ENCODE measurements around the gene SOWAHA.

Gene SOWAHA

DNA sequence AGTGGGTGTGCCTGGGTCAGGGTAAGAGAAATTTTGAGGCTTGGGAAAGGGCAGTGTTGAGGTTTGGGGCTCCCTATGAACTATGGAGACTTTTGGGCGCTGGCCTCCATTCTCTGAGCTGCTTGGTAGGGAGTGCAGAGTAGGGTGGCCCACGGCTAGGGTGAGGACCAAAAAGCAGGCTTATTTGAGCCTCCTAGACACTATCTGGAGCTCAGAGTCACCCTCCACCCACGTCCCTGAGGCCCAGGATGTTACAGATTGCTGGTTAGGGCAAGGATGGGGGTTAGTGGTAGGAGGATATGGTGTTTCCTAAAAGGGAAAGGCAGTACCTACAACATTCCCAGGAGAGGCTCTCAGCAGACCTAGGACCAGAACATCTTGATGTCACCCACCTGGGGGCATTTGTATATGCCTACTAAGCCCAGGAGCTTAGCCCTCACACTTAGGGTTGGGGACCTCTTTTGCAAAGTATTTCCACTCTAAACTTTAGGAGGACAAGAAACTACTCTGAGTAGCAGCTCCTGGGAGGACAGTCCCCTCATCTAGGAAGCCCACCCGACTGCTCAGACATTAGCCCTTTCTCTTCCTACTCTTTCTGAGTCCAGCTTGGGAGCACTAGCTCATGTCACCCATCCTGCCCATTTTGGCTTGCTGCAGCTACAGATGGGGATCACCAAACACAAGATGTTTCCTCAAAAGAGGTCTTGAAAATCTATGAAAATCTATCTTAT, 15.0 kb downstream of the SOWAHA start:
- no peak for DNase-seq (ENCODE audit: low read depth)

DNA sequence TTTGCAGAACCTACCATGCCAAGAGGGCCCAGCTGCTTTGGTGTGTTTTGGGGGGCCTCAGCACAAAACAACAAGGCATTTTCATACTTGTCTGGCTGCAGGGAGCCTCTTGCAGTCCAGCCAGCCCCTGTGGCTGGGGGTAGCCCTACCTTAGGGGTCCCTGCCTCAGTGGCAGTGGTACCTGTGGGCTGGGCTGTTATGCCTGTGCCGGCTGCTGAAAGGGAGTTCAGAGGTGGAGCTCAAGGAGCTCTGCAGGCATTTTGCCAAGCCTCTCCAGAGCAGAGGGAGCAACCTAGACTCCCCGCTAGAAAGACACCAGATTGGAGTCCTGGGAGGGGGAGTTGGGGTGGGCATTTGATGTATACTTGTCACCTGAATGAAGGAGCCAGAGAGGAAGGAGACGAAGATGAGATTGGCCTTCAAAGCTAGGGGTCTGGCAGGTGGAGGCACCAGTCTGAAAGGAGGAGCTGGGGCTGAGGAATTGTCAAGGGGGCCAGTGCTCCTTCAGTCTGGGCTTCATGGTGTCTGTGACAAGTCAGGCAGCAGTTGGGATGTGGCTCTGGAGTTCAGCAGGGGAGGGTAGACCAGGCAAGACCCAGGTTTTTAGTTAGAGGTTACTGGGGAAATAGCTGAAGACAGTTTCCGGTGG, 15.9 kb downstream of the SOWAHA start:
- DNase-seq (ENCODE audit: low read depth) = no peak

GRCh38 chr5:132829742-132830435, 16.8 kb downstream of the SOWAHA start:
- DNase-seq (ENCODE audit: low read depth) = peak; percentile 30

DNA sequence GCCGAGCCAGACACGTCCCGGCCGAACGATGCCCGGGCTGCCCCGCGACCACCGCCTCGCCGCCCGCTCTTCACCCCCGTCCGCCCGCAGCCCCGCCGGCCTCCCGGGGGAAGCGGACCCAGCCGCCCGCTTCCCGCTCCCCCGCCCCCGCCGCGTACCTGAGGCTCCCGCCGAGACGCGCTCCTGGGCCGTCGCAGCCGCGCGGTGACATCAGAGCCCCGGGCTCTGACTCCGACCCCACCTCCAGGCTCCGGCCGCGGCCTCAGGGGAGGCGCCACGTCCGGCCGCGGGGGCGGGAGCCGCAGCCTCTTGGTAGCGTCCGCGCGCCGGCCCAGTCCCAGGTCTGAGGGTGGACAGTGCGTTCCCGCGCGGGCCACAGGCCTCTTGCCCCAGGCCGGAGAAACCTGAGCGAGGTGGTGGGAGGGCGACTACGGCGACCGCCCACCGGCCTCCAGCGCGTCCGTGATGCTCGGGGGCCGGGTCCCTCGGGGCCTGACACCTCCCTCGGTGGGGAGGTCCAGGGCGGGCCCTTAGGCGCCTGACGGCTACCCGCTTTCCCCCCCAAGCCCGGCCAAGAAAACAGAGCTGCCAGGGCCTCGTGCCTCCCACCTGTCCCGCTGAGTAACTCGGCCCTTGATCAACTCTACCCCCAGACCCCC, 17.5 kb downstream of the SOWAHA start, which contains the start of gene SHROOM1:
Gene SHROOM1 (minus strand): TSS at position 212 of the 659 bp plus-strand sequence. CDS start 4,507 bp downstream, outside the sequence.
- no peak for DNase-seq (ENCODE audit: low read depth)

- no peak for DNase-seq (ENCODE audit: low read depth)
These were observed 18.2 kb downstream of the SOWAHA start for GRCh38 chr5:132831095-132831860.

GRCh38 chr5:132832612-132833011, 19.5 kb downstream of the SOWAHA start:
- DNase-seq (ENCODE audit: low read depth) = no peak

GRCh38 chr5:132834057-132834456, 21.0 kb downstream of the SOWAHA start:
- no peak for DNase-seq (ENCODE audit: low read depth)

- DNase-seq (ENCODE audit: low read depth) = no peak
These were observed 23.8 kb downstream of the SOWAHA start for GRCh38 chr5:132836852-132837251.

GRCh38 chr5:132837868-132838267, 24.8 kb downstream of the SOWAHA start:
- no peak for DNase-seq (ENCODE audit: low read depth)

DNA sequence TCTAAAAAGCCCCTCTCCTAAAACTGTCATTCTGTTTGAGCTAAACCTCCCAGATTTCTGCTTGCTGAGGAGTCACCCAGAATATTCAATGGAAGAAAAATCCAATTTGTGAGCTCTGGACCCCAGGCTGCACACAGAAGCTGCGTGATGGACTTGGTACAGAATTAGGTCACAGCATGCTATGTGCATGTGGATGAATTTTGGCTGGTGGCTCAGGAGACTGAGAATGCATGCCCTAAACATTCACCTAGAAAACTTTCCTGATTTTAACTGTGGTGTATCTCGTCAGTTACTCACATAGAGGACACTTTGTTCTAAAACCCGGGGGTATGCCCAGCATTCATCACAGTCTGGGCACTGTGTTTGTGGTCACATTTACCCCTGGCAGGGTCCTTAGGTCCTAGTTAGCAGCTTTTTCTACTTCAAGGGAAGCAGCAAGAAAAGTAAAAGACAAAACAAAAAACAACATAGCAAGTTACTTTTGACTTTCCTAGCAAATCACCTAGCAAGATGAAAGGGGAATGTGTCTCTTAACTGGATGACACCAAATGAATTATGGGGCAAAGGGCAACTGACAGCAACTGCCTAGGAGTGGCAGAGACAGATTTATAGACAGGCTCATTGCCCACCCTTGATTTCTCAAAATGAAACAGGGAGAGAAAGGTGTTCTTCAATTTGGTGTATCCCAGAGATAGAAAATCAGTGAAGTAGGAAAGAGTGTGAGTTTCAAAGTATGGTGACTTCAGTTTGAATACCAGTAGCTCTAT, 25.6 kb downstream of the SOWAHA start:
- DNase-seq (ENCODE audit: low read depth) = no peak

- DNase-seq (ENCODE audit: low read depth) = no peak
These were observed 26.6 kb downstream of the SOWAHA start for GRCh38 chr5:132839426-132840301.

DNA sequence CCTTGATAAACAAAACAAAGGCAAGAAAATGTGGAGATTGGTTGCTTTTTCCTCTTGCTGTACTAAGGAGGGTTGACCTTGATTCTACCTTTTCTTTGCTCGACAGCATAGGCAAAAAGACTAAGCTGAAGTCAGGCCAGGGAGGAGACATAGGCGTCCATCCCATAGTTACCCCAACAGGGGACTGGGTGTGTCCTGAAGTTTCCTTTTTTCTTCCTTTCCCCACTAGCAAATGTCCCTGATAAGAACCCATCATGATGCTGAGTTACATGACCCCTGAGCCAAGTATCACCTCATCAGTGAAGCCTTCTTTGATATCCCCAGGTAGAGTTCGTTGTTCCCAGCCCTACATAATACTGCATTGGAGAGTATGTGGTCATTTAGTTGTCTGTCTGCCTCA, 27.2 kb downstream of the SOWAHA start:
- no peak for DNase-seq (ENCODE audit: low read depth)

DNA sequence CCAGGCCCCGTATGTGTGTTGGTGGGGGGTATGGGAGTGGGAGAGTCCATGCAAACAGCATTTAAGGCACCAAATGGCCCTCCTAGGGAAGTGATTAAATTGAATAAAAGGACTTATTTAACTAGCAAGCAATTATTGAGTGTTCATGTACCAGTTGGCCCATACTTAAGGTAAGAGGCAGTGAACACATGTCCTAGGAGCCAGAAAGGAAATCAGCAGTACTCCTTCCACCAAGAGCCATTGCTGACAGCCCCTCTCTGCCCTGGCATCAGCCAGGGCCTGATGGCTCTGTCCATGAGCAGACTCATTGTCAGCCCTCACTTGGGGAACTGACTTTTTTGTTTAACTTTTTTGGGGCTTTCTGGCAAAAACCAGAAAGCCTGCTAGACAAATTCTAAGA, 27.8 kb downstream of the SOWAHA start:
- no peak for DNase-seq (ENCODE audit: low read depth)

DNA sequence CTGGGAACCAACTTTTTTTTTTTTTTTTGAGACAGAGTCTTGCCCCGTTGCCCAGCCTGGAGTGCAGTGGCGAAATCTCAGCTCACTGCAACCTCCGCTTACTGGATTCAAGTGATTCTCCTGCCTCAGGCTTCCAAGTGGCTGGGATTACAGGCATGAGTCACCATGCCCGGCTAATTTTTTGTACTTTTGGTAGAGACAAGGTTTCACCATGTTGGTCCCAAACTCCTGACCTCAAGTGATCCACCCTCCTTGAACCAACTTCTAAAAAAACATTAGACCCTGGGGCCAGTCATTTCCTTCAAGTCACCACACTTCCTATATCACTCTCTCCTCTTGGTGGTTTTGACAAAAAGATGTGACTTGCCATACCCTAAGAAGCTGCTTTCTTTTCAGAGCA, 28.2 kb downstream of the SOWAHA start:
- DNase-seq (ENCODE audit: low read depth) = no peak

GRCh38 chr5:132848270-132848669, 35.2 kb downstream of the SOWAHA start:
- no peak for DNase-seq (ENCODE audit: low read depth)

- no peak for DNase-seq (ENCODE audit: low read depth)
These were observed 36.2 kb downstream of the SOWAHA start for GRCh38 chr5:132849347-132849746.

DNA sequence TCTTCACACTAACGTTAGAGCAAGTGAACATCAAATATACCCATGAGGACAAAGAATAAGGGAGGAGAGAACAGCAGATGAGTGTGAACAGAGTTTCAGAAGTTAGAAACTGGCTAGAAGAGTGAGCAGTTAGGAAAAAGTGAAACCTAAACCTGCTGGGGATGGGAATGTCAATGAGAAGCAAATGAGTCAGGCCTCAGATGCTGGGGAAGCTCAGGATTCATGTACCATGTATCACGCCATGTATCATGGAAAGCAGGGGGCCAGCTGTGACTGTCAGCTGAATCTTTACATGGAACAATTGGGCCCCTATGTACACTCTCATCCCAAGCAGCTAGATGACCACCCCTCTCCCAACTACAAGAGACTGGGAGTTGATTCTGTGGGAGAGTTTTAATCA, 37.0 kb downstream of the SOWAHA start:
- DNase-seq (ENCODE audit: low read depth) = no peak

DNA sequence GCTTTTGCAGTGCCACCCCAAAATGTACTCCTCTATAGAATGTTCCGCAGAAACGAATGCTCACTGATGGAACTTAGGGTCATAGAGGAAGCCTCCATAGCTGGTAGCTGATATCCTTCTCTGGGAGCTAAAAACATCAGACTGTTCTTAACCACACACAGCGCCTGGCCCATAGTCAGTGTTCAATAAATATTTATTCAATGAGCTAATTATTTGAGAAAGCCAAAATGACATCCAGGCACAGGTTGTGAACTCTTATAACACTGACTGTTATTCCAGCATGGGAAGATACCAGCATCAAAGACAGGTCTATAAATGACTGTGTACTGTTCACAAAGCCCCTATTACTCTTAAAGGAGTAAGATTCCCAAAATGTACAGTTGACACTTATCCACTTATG, 40.2 kb downstream of the SOWAHA start:
- no peak for DNase-seq (ENCODE audit: low read depth)

DNA sequence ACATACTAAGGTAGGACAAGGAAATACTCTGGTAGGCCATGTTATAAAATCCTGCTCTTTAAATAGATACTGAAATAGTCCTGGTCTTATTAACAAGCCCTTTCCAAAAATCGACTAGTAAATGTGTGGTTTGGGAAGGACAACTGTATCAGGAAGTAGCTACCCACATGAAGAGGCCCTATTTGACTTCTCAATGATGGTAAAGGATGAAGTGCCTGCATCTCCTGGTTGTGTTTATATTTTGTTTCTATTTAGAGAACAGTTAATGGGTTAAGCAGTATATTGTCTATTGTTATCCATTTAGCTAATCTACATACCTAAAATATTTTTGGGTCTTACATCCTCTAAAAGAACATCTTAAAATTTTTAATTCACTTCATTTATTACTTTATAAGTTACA, 40.7 kb downstream of the SOWAHA start:
- no peak for DNase-seq (ENCODE audit: low read depth)

DNA sequence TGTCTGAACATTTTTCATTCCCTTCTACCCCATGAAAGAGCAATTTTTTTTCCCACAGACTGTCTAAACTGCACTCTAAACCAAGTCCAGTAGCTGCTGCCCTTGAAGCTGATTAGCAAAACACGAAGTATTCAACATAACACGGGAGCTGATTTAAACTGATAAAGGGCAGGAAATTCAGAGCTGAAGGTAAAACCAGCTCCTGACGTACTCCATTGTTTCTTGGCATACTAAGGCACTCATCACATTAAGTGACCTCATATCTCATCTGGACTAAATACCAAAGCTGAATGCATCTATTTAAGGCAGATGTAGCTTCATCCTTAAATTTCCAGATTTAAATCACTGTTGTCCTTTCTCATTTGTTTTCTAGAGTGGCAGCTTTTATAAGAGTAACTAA, 41.2 kb downstream of the SOWAHA start:
- DNase-seq (ENCODE audit: low read depth) = no peak
